ENCODE data around the gene UPP2. TPM values are rescaled to one million over a fixed set of nuclear protein-coding genes. Genes with fewer than 3 reads are reported as not detected.

UPP2 gene
- total RNA-seq, 1 experiment from 2014 or later, result not detected

- ChIA-PET POLR2A (ENCODE audit: unreplicated experiment) (no interaction called here), CTCF (no interaction called here)
- Histone ChIP-seq H4K20me1 (ENCODE audit: low read length) (no peaks in the 10 kb centered on the region), H3K4me2 (ENCODE audit: low read length) (no peak overlapping the region), H3K4me3 (ENCODE audit: low read length) (no peak overlapping the region), H3K36me3 (ENCODE audit: low read depth, low read length) (no peaks in the 10 kb centered on the region), H2AFZ (ENCODE audit: low read length) (no peak overlapping the region), H3K27me3 (ENCODE audit: low read length) (no peaks in the 10 kb centered on the region), H3F3A (ENCODE audit: low read length, unreplicated experiment) (no peaks in the 10 kb centered on the region), H3K4me1 (ENCODE audit: insufficient read depth, low read length) (0 out of 2 replicates have a peak, but pooled peaks cover 5% of the 10 kb centered on the region), H3K9ac (ENCODE audit: low read length) (no peak overlapping the region), H3K9me2 (replicated peaks; ENCODE audit: low read length) (no peaks in the 10 kb centered on the region), H3K9me3 (ENCODE audit: low read length) (no peaks in the 10 kb centered on the region), H3K79me2 (ENCODE audit: low read length) (no peaks in the 10 kb centered on the region), H3K27ac (ENCODE audit: low read length) (no peak overlapping the region)
- ATAC-seq, result peak; percentile 43
- TF ChIP-seq EZH2 (IDR thresholded peaks at IDR 0.05; ENCODE audit: low read length, unreplicated experiment) (no peak), EZH2phosphoT487 (IDR thresholded peaks at IDR 0.05; ENCODE audit: borderline replicate concordance, low read length) (no peak), CTCF (conservative IDR thresholded peaks at IDR 0.05; ENCODE audit: low read depth, low read length) (no peak)
- intact Hi-C loops (cut with micrococcal nuclease), result no loop called here
- BruUV-seq (replicated peaks), result no TSS peak
- DNase-seq, result peak; percentile 40
These were observed 1.8 kb downstream of the UPP2 start for GRCh38 chr2:158103411-158104012.

DNA sequence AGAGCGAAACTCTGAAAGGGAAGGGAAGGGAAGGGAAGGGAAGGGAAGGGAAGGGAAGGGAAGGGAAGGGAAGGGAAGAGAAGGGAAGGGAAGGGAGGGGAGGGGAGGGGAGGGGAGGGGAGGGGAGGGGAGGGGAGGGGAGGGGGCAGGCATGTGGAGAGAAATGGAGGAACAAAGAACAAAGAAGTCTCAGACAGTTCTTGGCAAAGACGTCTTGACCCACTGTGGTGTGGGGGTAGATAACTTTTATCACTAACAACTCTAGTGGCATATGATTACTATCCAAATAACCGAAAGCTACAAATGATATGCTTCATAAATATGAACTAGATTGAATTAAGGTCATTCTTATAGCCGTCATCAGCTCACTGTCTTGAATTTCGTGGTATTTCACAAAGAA is 3.2 kb downstream of the UPP2 start:
- no peaks in the 10 kb centered on the region for H4K20me1 ChIP-seq (ENCODE audit: low read length)
- BruUV-seq (replicated peaks), result no TSS peak
- intact Hi-C loops (cut with micrococcal nuclease), result no loop called here
- DNase-seq (no peak), ATAC-seq (no peak)
- no peak overlapping the region for H3K27ac ChIP-seq (ENCODE audit: low read length)
- no peaks in the 10 kb centered on the region for H3K36me3 ChIP-seq (ENCODE audit: low read depth, low read length)
- no peaks in the 10 kb centered on the region for H3K27me3 ChIP-seq (ENCODE audit: low read length)
- no peaks in the 10 kb centered on the region for H3K9me3 ChIP-seq (ENCODE audit: low read length)
- POLR2A ChIA-PET (ENCODE audit: unreplicated experiment), result no interaction called here
- CTCF ChIA-PET, result no interaction called here
- H3K4me3 ChIP-seq (ENCODE audit: low read length), result no peak overlapping the region
- no peak overlapping the region for H3K9ac ChIP-seq (ENCODE audit: low read length)
- no peaks in the 10 kb centered on the region for H3K79me2 ChIP-seq (ENCODE audit: low read length)
- no peak overlapping the region for H3K4me2 ChIP-seq (ENCODE audit: low read length)
- H3K4me1 ChIP-seq (ENCODE audit: insufficient read depth, low read length), result 0 out of 2 replicates have a peak, but pooled peaks cover 4% of the 10 kb centered on the region
- TF ChIP-seq EZH2phosphoT487 (IDR thresholded peaks at IDR 0.05; ENCODE audit: borderline replicate concordance, low read length) (no peak), CTCF (conservative IDR thresholded peaks at IDR 0.05; ENCODE audit: low read depth, low read length) (no peak), EZH2 (IDR thresholded peaks at IDR 0.05; ENCODE audit: low read length, unreplicated experiment) (no peak)
- H3K9me2 ChIP-seq (replicated peaks; ENCODE audit: low read length), result no peaks in the 10 kb centered on the region
- no peak overlapping the region for H2AFZ ChIP-seq (ENCODE audit: low read length)
- H3F3A ChIP-seq (ENCODE audit: low read length, unreplicated experiment), result no peaks in the 10 kb centered on the region

DNA sequence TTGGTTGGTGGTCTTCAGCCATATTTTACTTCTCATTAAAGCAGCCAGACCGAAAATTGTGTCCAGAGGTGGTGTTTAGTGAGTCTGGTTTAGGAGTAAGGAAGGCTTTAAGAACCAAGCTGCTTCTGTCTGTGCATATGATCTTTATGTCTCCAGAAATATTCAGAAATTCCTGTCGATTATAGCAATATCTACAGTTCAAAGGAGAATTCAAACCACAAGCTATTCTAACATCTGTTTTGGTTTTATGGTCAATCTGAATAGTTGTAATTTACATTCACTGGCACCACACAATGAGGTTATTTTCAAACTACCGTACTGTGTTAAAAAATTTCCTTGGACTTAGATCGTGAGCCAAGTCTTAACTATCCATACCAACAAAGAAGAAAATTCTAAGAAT is 11.3 kb downstream of the UPP2 start:
- no peaks in the 10 kb centered on the region for H3K9me3 ChIP-seq (ENCODE audit: low read length)
- DNase-seq (no peak), ATAC-seq (no peak)
- H3K36me3 ChIP-seq (ENCODE audit: low read depth, low read length), result no peaks in the 10 kb centered on the region
- no peaks in the 10 kb centered on the region for H3K79me2 ChIP-seq (ENCODE audit: low read length)
- H3K9me2 ChIP-seq (replicated peaks; ENCODE audit: low read length), result no peaks in the 10 kb centered on the region
- no TSS peak for BruUV-seq (replicated peaks)
- TF ChIP-seq CTCF (conservative IDR thresholded peaks at IDR 0.05; ENCODE audit: low read depth, low read length) (no peak), EZH2 (IDR thresholded peaks at IDR 0.05; ENCODE audit: low read length, unreplicated experiment) (no peak), EZH2phosphoT487 (IDR thresholded peaks at IDR 0.05; ENCODE audit: borderline replicate concordance, low read length) (no peak)
- no peak overlapping the region for H3K4me2 ChIP-seq (ENCODE audit: low read length)
- ChIA-PET CTCF (no interaction called here), POLR2A (ENCODE audit: unreplicated experiment) (no interaction called here)
- H3K27me3 ChIP-seq (ENCODE audit: low read length), result peaks cover 25% of the 10 kb centered on the region; the same call in 1 of the 2 replicates
- no peaks in the 10 kb centered on the region for H4K20me1 ChIP-seq (ENCODE audit: low read length)
- intact Hi-C loops (cut with micrococcal nuclease), result no loop called here
- H3K9ac ChIP-seq (ENCODE audit: low read length), result no peak overlapping the region
- no peaks in the 10 kb centered on the region for H3K4me1 ChIP-seq (ENCODE audit: insufficient read depth, low read length)
- no peak overlapping the region for H3K27ac ChIP-seq (ENCODE audit: low read length)
- no peak overlapping the region for H2AFZ ChIP-seq (ENCODE audit: low read length)
- H3K4me3 ChIP-seq (ENCODE audit: low read length), result no peak overlapping the region
- H3F3A ChIP-seq (ENCODE audit: low read length, unreplicated experiment), result no peaks in the 10 kb centered on the region

Measured in PC-3 (cell line).